ENCODE measurements around the gene NFAM1. TPM values are rescaled to one million over a fixed set of nuclear protein-coding genes. Genes with fewer than 3 reads are reported as not detected.
A peak's percentile ranks its signal among the peaks of the same experiment; 100 is the strongest.

The NFAM1 gene
- total RNA-seq, 2 experiments from 2014 or later: 0.15 to 0.24 TPM

GRCh38 chr22:42357634-42358296 lies 74.4 kb downstream of the NFAM1 start:
- DNase-seq: no peak
- no peaks in the 10 kb centered on the region for H3K36me3 Mint-ChIP-seq
- H3K27ac Mint-ChIP-seq: no peak overlapping the region
- ChIA-PET CTCF (no interaction called here), POLR2A (no interaction called here)
- H3K4me3 Mint-ChIP-seq: no peak overlapping the region
- no peaks in the 10 kb centered on the region for H3K4me1 Mint-ChIP-seq (ENCODE audit: low read depth)
- H3K9me3 Mint-ChIP-seq: no peaks in the 10 kb centered on the region
- intact Hi-C loops (cut with micrococcal nuclease): no loop called here
- H3K27me3 Mint-ChIP-seq: no peaks in the 10 kb centered on the region

GRCh38 chr22:42357221-42357620 lies 75.0 kb downstream of the NFAM1 start:
- no peak overlapping the region for H3K27ac Mint-ChIP-seq
- no peak overlapping the region for H3K4me3 Mint-ChIP-seq
- no peaks in the 10 kb centered on the region for H3K36me3 Mint-ChIP-seq
- no peaks in the 10 kb centered on the region for H3K9me3 Mint-ChIP-seq
- ChIA-PET POLR2A (no interaction called here), CTCF (interaction anchor here (0.6 kb wide), 1 partner anchor 15 kb away, joined by 4 read pairs; no protein-coding TSS in a partner anchor)
- intact Hi-C loops (cut with micrococcal nuclease): no loop called here
- no peaks in the 10 kb centered on the region for H3K27me3 Mint-ChIP-seq
- no peak for DNase-seq
- H3K4me1 Mint-ChIP-seq (ENCODE audit: low read depth): no peaks in the 10 kb centered on the region

DNA sequence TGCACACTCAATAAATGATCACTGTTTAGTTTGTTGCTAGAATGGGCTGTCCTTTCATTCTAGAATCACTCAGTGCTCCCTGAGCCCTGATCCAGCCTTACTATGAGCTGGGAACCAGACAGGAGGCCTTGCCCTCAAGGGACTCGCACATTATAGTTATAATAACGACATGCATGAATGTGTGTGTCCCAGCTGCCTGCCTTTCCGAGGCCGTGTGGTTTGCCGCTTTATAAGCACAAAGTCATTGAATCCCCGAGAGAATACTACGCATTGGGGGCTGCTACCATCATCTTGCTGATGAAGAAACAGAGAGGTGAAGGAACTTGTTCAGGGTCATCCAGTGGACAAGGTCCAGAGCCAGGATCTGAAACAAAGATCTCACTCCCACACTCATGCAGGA lies 75.7 kb downstream of the NFAM1 start:
- CTCF ChIA-PET: interaction anchor here (0.6 kb wide), 1 partner anchor 16 kb away, joined by 4 read pairs; no protein-coding TSS in a partner anchor
- H3K4me1 Mint-ChIP-seq (ENCODE audit: low read depth): no peaks in the 10 kb centered on the region
- no peak for DNase-seq
- H3K27ac Mint-ChIP-seq: no peak overlapping the region
- H3K9me3 Mint-ChIP-seq: no peaks in the 10 kb centered on the region
- H3K4me3 Mint-ChIP-seq: no peak overlapping the region
- POLR2A ChIA-PET: no interaction called here
- no peaks in the 10 kb centered on the region for H3K36me3 Mint-ChIP-seq
- intact Hi-C loops (cut with micrococcal nuclease): no loop called here
- H3K27me3 Mint-ChIP-seq: no peaks in the 10 kb centered on the region

DNA sequence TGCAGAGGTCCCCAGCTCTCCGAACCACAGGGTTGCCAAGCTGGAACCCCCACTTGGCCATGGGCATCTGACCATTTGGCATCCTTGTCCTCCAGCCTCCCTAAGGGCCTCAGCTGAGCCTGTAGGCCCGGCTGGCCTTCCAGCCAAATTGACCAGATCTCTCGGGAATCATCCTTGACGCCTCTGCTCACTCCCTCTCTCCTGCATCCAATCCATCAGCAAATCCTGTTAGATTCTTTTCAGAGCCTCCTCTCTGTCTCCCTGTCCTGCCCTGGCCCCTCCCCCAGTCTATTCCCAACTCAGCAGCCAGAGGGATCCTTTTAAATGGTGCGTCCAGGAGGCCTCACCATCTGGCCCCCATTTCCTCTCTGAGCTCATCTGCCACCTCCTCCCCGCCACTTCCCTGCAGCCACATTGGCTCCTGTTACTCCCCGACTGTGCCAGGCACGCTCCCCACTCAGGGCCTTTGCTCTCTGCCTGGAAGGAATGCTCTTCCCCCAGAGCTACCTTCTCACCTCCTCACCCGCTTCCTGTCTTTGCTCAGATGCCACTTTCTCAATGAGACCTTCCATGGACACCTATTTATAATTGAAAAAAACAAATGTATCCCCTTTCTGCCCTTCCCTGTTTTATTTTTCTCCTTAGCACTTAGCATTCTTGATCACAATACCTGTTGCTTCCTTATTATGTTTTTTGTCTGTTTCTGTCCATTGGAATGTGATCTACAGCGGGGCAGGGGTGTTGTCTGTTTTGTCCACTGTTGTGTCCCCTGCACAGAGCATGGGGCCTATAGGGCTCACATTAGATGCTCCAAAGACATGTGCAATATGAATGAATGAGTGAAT lies 78.1 kb downstream of the NFAM1 start:
- ChIA-PET POLR2A (no interaction called here), CTCF (no interaction called here)
- Mint-ChIP-seq H3K4me1 (ENCODE audit: low read depth) (no peaks in the 10 kb centered on the region), H3K9me3 (peaks cover 3% of the 10 kb centered on the region), H3K27me3 (no peaks in the 10 kb centered on the region), H3K27ac (no peak overlapping the region), H3K36me3 (no peaks in the 10 kb centered on the region), H3K4me3 (no peak overlapping the region)
- intact Hi-C loops (cut with micrococcal nuclease): no loop called here
- no peak for DNase-seq

DNA sequence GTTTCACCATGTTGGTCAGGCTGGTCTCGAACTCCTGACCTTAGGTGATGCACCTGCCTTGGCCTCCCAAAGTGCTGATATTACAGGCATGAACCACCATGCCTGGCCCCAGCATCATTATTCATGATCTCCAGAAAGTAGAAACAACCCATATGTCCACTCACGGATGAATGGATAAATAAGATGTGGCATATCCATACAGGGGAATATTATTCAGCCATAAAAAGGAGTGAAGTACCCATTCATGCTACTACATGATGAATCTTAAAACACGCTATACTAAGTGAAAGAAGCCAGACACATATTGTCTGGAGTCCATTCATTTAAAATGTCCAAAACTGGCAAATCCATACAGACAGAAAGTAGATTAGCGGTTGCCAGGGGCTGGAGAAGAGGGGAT lies 81.8 kb downstream of the NFAM1 start:
- H3K4me3 Mint-ChIP-seq: no peak overlapping the region
- intact Hi-C loops (cut with micrococcal nuclease): no loop called here
- H3K9me3 Mint-ChIP-seq: peaks cover 3% of the 10 kb centered on the region
- H3K27me3 Mint-ChIP-seq: no peaks in the 10 kb centered on the region
- ChIA-PET CTCF (no interaction called here), POLR2A (no interaction called here)
- H3K27ac Mint-ChIP-seq: peak overlapping the region; percentile 2
- no peaks in the 10 kb centered on the region for H3K4me1 Mint-ChIP-seq (ENCODE audit: low read depth)
- no peak for DNase-seq
- no peaks in the 10 kb centered on the region for H3K36me3 Mint-ChIP-seq

- no peaks in the 10 kb centered on the region for H3K4me1 Mint-ChIP-seq (ENCODE audit: low read depth)
- POLR2A ChIA-PET: interaction anchor here (1.2 kb wide), 1 partner anchor 29 kb away, joined by 3 read pairs; no protein-coding TSS in a partner anchor
- no peaks in the 10 kb centered on the region for H3K36me3 Mint-ChIP-seq
- DNase-seq: no peak
- peaks cover 3% of the 10 kb centered on the region for H3K9me3 Mint-ChIP-seq
- no peaks in the 10 kb centered on the region for H3K27me3 Mint-ChIP-seq
- no peak overlapping the region for H3K4me3 Mint-ChIP-seq
- intact Hi-C loops (cut with micrococcal nuclease): no loop called here
- H3K27ac Mint-ChIP-seq: no peak overlapping the region
- CTCF ChIA-PET: interaction anchor here (1.5 kb wide), 1 partner anchor 91 kb away, joined by 3 read pairs; no protein-coding TSS in a partner anchor
Observed at GRCh38 chr22:42347281-42347824, 84.8 kb downstream of the NFAM1 start.

- ChIA-PET POLR2A (interaction anchor here (1.2 kb wide), 2 partner anchors 29 to 97 kb away, joined by 3 to 4 read pairs; no protein-coding TSS in a partner anchor), CTCF (interaction anchor here (1.5 kb wide), 1 partner anchor 91 kb away, joined by 3 read pairs; no protein-coding TSS in a partner anchor)
- no peak for DNase-seq
- Mint-ChIP-seq H3K4me1 (ENCODE audit: low read depth) (peaks cover 2% of the 10 kb centered on the region), H3K27me3 (no peaks in the 10 kb centered on the region), H3K36me3 (no peaks in the 10 kb centered on the region), H3K4me3 (no peak overlapping the region), H3K27ac (no peak overlapping the region), H3K9me3 (peaks cover 3% of the 10 kb centered on the region)
- intact Hi-C loops (cut with micrococcal nuclease): no loop called here
Observed at GRCh38 chr22:42346722-42347121, 85.5 kb downstream of the NFAM1 start.

DNA sequence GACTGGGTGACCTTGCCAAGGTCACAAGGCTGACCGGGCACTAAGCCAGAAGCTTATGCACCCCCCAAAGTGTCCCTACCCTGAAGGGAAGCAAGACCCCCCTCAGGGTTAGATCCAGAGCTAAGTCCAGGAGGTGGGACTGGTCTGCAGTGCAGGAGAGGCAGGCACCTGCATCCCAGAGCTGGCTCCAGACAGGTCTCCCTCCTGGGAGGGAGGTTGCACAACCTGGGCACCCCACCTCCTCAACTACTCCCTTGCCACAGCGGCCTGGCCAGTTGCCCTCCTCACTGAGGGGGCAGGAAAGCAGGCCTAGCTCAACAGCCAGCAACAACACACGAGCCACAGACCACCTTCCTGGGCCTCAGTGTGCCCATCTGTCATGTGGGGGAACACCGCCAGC lies 86.7 kb downstream of the NFAM1 start:
- ChIA-PET CTCF (no interaction called here), POLR2A (interaction anchor here (1.4 kb wide), 1 partner anchor 255 kb away, joined by 3 read pairs; the partner anchor contains the start of gene NDUFA6)
- Mint-ChIP-seq H3K4me1 (ENCODE audit: low read depth) (peaks cover 2% of the 10 kb centered on the region), H3K27me3 (no peaks in the 10 kb centered on the region), H3K27ac (no peak overlapping the region), H3K36me3 (no peaks in the 10 kb centered on the region), H3K9me3 (peaks cover 3% of the 10 kb centered on the region), H3K4me3 (peak overlapping the region; percentile 12)
- intact Hi-C loops (cut with micrococcal nuclease): no loop called here
- DNase-seq: no peak

GRCh38 chr22:42344361-42344905 lies 87.8 kb downstream of the NFAM1 start:
- peaks cover 2% of the 10 kb centered on the region for H3K4me1 Mint-ChIP-seq (ENCODE audit: low read depth)
- CTCF ChIA-PET: no interaction called here

GRCh38 chr22:42343531-42344081 lies 88.6 kb downstream of the NFAM1 start:
- Mint-ChIP-seq H3K27ac (no peak overlapping the region), H3K4me3 (no peak overlapping the region), H3K9me3 (no peaks in the 10 kb centered on the region), H3K36me3 (no peaks in the 10 kb centered on the region), H3K27me3 (no peaks in the 10 kb centered on the region), H3K4me1 (ENCODE audit: low read depth) (peaks cover 2% of the 10 kb centered on the region)
- CTCF ChIA-PET: no interaction called here
- POLR2A ChIA-PET: interaction anchor here (0.6 kb wide), 1 partner anchor 58 kb away, joined by 3 read pairs; no protein-coding TSS in a partner anchor
- DNase-seq: peak; percentile 16
- intact Hi-C loops (cut with micrococcal nuclease): no loop called here

More at GRCh38 chr22:42344361-42344905, 87.8 kb downstream of the NFAM1 start:
- H3K27ac Mint-ChIP-seq: no peak overlapping the region
- no peaks in the 10 kb centered on the region for H3K36me3 Mint-ChIP-seq
- intact Hi-C loops (cut with micrococcal nuclease): no loop called here
- POLR2A ChIA-PET: no interaction called here
- no peaks in the 10 kb centered on the region for H3K9me3 Mint-ChIP-seq
- no peak for DNase-seq
- H3K27me3 Mint-ChIP-seq: no peaks in the 10 kb centered on the region
- H3K4me3 Mint-ChIP-seq: peak overlapping the region; percentile 52

DNA sequence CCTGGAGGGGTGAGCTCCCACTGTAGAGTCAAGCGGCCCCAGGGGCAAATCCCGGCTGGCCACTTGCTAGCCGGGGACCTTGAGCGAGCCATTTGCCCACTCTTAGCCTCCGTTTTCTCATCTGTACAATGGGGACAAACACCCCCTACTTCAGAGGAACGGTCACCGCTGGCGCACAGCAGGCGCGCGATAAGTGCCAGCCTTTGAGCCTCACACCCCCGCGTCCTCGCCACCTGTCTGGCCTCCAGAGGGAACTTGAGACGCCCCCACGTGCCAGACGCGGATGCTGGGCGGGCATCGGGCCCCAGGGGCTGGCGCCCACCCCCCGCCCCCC lies 89.1 kb downstream of the NFAM1 start:
- no peak overlapping the region for H3K27ac Mint-ChIP-seq
- peaks cover 2% of the 10 kb centered on the region for H3K4me1 Mint-ChIP-seq (ENCODE audit: low read depth)
- intact Hi-C loops (cut with micrococcal nuclease): no loop called here
- H3K27me3 Mint-ChIP-seq: no peaks in the 10 kb centered on the region
- ChIA-PET CTCF (no interaction called here), POLR2A (interaction anchor here (0.6 to 1.2 kb wide), 2 partner anchors 57 to 253 kb away, joined by 3 read pairs; partner anchors contain the start of gene NDUFA6)
- DNase-seq: peak; percentile 30
- H3K9me3 Mint-ChIP-seq: no peaks in the 10 kb centered on the region
- H3K36me3 Mint-ChIP-seq: no peaks in the 10 kb centered on the region
- H3K4me3 Mint-ChIP-seq: peak overlapping the region; percentile 61

Measured in activated CD4-positive, alpha-beta memory T cell treated with anti-CD3 and anti-CD28 coated beads for 36 hours (primary cell).